HepG2 (cell line): Measurements from ENCODE around the gene PLA2G2A. TPM values are rescaled to one million over a fixed set of nuclear protein-coding genes. Genes with fewer than 3 reads are reported as not detected.

Source experiments
- ATM ChIP-seq: fragments of 450-650 bp; IDR thresholded peaks from 2 replicates; pipeline ENCODE4 v1.7.1; 2017; ENCODE audit warnings: mild to moderate bottlenecking, borderline replicate concordance
- CBX2 ChIP-seq, 2 experiments: fragments of 200-600 bp in 1 of 2; sonication (generic); formaldehyde crosslinking in 1 of 2; IDR thresholded peaks; 2 replicates each; pipeline versions ENCODE4 v1.7.0 to v1.8.1; 2018 to 2022; ENCODE audit warnings: low read depth in 2 of 2, low read length in 1 of 2, mild to moderate bottlenecking in 1 of 2, missing genetic modification reagents in 1 of 2
- CHD2 ChIP-seq: IDR thresholded peaks from 2 replicates; pipeline ENCODE4 v1.6.1; 2011; ENCODE audit warnings: low read depth, low read length, improper control_type of control experiment
- GATA4 ChIP-seq: sonication (generic); IDR thresholded peaks from 2 replicates; pipeline ENCODE4 v1.6.1; 2016; ENCODE audit warnings: antibody characterized with exemption, low read depth, borderline replicate concordance
- HINFP ChIP-seq: sonication (generic); formaldehyde crosslinking; IDR thresholded peaks from 2 replicates; pipeline ENCODE4 v1.4.0; 2020; ENCODE audit warnings: low read depth, mild to moderate bottlenecking, missing genetic modification reagents
- JUND ChIP-seq: sonication (generic); formaldehyde crosslinking; IDR thresholded peaks from 2 replicates; pipeline ENCODE4 v1.8.0; 2022; ENCODE audit warnings: mild to moderate bottlenecking, missing genetic modification reagents
- KLF9 ChIP-seq: IDR thresholded peaks from 2 replicates; pipeline ENCODE4 v1.6.1; 2016; ENCODE audit warnings: low read depth
- MXI1 ChIP-seq: IDR thresholded peaks from 3 replicates; pipeline ENCODE4 v1.6.1; 2012; ENCODE audit warnings: low read depth, low read length, inconsistent platforms, borderline replicate concordance
- PHF5A ChIP-seq: IDR thresholded peaks from one replicate; pipeline ENCODE4 v1.6.1; 2018; ENCODE audit warnings: low read depth, missing genetic modification reagents; ENCODE audit not compliant: unreplicated experiment
- POLR2A ChIP-seq, 2 experiments: IDR thresholded peaks; 2 replicates each; pipeline ENCODE4 v1.6.1; 2011; ENCODE audit warnings: low read depth in 2 of 2, low read length in 2 of 2, mild to moderate bottlenecking in 1 of 2, moderate library complexity in 1 of 2; ENCODE audit not compliant: insufficient read depth in 1 of 2
- RFX5 ChIP-seq: IDR thresholded peaks from 2 replicates; pipeline ENCODE4 v1.6.1; 2011; ENCODE audit warnings: low read depth, low read length, improper control_type of control experiment
- SUZ12 ChIP-seq: fragments of 150-350 bp; IDR thresholded peaks from 2 replicates; pipeline ENCODE4 v1.6.1; 2014; ENCODE audit warnings: low read depth, low read length
- TBP ChIP-seq: sonication (generic); formaldehyde crosslinking; IDR thresholded peaks from 2 replicates; pipeline ENCODE4 v1.5.0; 2020; ENCODE audit warnings: missing genetic modification reagents
- THYN1 ChIP-seq: sonication (generic); formaldehyde crosslinking; IDR thresholded peaks from 2 replicates; pipeline ENCODE4 v1.8.1; 2023; ENCODE audit warnings: low read depth, mild to moderate bottlenecking, moderate library complexity, missing genetic modification reagents, borderline replicate concordance
- UBTF ChIP-seq: sonication (generic); formaldehyde crosslinking; IDR thresholded peaks from 2 replicates; pipeline ENCODE4 v1.4.0; 2020; ENCODE audit warnings: mild to moderate bottlenecking, missing genetic modification reagents
- ZBTB39 ChIP-seq: sonication (generic); formaldehyde crosslinking; IDR thresholded peaks from 2 replicates; pipeline ENCODE4 v1.5.0; 2020; ENCODE audit warnings: missing genetic modification reagents
- ZFP90 ChIP-seq: sonication (generic); formaldehyde crosslinking; IDR thresholded peaks from 2 replicates; pipeline ENCODE4 v1.8.0; 2022; ENCODE audit warnings: missing genetic modification reagents, mild to moderate bottlenecking, inconsistent platforms, borderline replicate concordance
- ZFP91 ChIP-seq: sonication (generic); formaldehyde crosslinking; IDR thresholded peaks from 2 replicates; pipeline ENCODE4 v1.9.0; 2022; ENCODE audit warnings: missing genetic modification reagents, mild to moderate bottlenecking, borderline replicate concordance
- ZNF136 ChIP-seq: sonication (generic); formaldehyde crosslinking; IDR thresholded peaks from 2 replicates; pipeline ENCODE4 v1.8.1; 2022; ENCODE audit warnings: low read depth, mild to moderate bottlenecking, moderate library complexity, missing genetic modification reagents
- ZNF138 ChIP-seq: sonication (generic); formaldehyde crosslinking; IDR thresholded peaks from 2 replicates; pipeline ENCODE4 v1.5.0; 2020; ENCODE audit warnings: mild to moderate bottlenecking, low read depth, missing genetic modification reagents
- ZNF24 ChIP-seq: fragments of 450-650 bp; IDR thresholded peaks from 2 replicates; pipeline ENCODE4 v1.6.1; 2017; ENCODE audit warnings: antibody characterized with exemption, mild to moderate bottlenecking
- ZNF3 ChIP-seq: IDR thresholded peaks from 2 replicates; pipeline ENCODE4 v1.7.0; 2017; ENCODE audit warnings: inconsistent platforms
- ZNF747 ChIP-seq: sonication (generic); formaldehyde crosslinking; IDR thresholded peaks from 2 replicates; pipeline ENCODE4 v1.8.1; 2023; ENCODE audit warnings: missing genetic modification reagents, mild to moderate bottlenecking, borderline replicate concordance
- ZSCAN31 ChIP-seq: sonication (generic); formaldehyde crosslinking; IDR thresholded peaks from 2 replicates; pipeline ENCODE4 v1.5.0; 2020; ENCODE audit warnings: low read depth, mild to moderate bottlenecking, missing genetic modification reagents
- polyA plus RNA-seq, 8 experiments: library from polyadenylated mRNA; depleted of rRNA in 3 of 8; stranded (reverse) in 7 of 8; unstranded in 1 of 8; fragments of >200 nt; fragmentation: Illumina TruSeq in 4 of 8; extraction: Trizol in 4 of 8; gene quantifications; 2 replicates each; pipeline versions ENCODE4 v1.2.1 to v1.2.3, GENCODE V29; 2011 to 2016; ENCODE audit warnings: low read depth in 4 of 8, missing spikeins in 1 of 8, mixed read lengths in 1 of 8; ENCODE audit not compliant: insufficient read depth in 1 of 8
- total RNA-seq, 5 experiments: library from RNA; depleted of rRNA; stranded (reverse); fragments of >200 nt; fragmentation: Illumina TruSeq; extraction: Trizol; gene quantifications; 2 replicates each; pipeline ENCODE4 v1.2.3, GENCODE V29; 2016; ENCODE audit warnings: low read depth in 1 of 5

PLA2G2A gene
- total and polyA plus RNA-seq, 2 of the 13 experiments (the other 11 are each of a cell fraction or from before 2014, with no cell fraction given) = 0.35 to 30.3 TPM

GRCh38 chr1:19974822-19975416, 4.5 kb downstream of the PLA2G2A start (continued):
- TF ChIP-seq KLF9 (CRISPR knock-in tag) = 0 out of 2 replicates have a peak, but pooled peaks have one; percentile 47
- no peak for TF ChIP-seq CBX2 (IDR thresholded peaks at IDR 0.05; ENCODE audit: low read depth, low read length)
- no peak for TF ChIP-seq CBX2 (CRISPR knock-in tag; IDR thresholded peaks at IDR 0.05; ENCODE audit: low read depth)
- TF ChIP-seq UBTF (CRISPR knock-in tag) = no peak
- TF ChIP-seq TBP (CRISPR knock-in tag) = no peak
- TF ChIP-seq GATA4 = peak; percentile 94
- TF ChIP-seq PHF5A = no peak
- no peak for TF ChIP-seq ZNF24
- TF ChIP-seq ZNF747 (CRISPR knock-in tag) = no peak; the same call in 1 of the 2 replicates
- peak; percentile 45; the same call in 1 of the 2 replicates for TF ChIP-seq ZFP90
- no peak; the same call in 1 of the 2 replicates for TF ChIP-seq ZNF3
- TF ChIP-seq POLR2A (IDR thresholded peaks at IDR 0.05; ENCODE audit: insufficient read depth in 1 of 2, low read depth in 2 of 2, low read length in 2 of 2) = no peak
- no peak for TF ChIP-seq ZNF136 (CRISPR knock-in tag)
- no peak for TF ChIP-seq ZBTB39 (CRISPR knock-in tag)
- no peak for TF ChIP-seq ZNF138 (CRISPR knock-in tag)
- TF ChIP-seq RFX5 = no peak
- TF ChIP-seq CHD2 = no peak
- peak; percentile 32; the same call in 1 of the 2 replicates for TF ChIP-seq ZFP91
- no peak for TF ChIP-seq SUZ12
- TF ChIP-seq HINFP (CRISPR knock-in tag) = 0 out of 2 replicates have a peak, but pooled peaks have one; percentile 24
- 0 out of 2 replicates have a peak, but pooled peaks have one; percentile 40 for TF ChIP-seq ZSCAN31 (CRISPR knock-in tag)
- TF ChIP-seq THYN1 (CRISPR knock-in tag) = no peak
- TF ChIP-seq ATM = no peak
- no peak for TF ChIP-seq JUND (CRISPR knock-in tag)
- peak; percentile 33; the same call in 1 of the 3 replicates for TF ChIP-seq MXI1
